Measurements from ENCODE around the gene SEL1L2. TPM values are rescaled to one million over a fixed set of nuclear protein-coding genes. Genes with fewer than 3 reads are reported as not detected.
"Not testable (repeated sequence)": the region's sequence is repeated elsewhere in the genome, so short reads cannot be mapped to it uniquely, and the experiment has no call there.

Gene SEL1L2
- total RNA-seq, 3 donors from 2014 or later = 7.4 TPM; not detected in 2

GRCh38 chr20:13995086-13995665 lies 4.8 kb upstream of the SEL1L2 start, which contains the start of gene MACROD2:
Gene MACROD2 (plus strand): TSS chr20:13995516.
- peaks cover 6 to 33% of the 10 kb centered on the region in 2 donors for H3K9me3 ChIP-seq
- intact Hi-C loops (cut with DNase I; ENCODE audit: low total_unique reads) = no loop called here
- no peaks in the 10 kb centered on the region for H3K4me1 ChIP-seq
- TF ChIP-seq POLR2A (IDR thresholded peaks at IDR 0.05) (no peak), CTCF (IDR thresholded peaks at IDR 0.05) (peak in 1 of 3 donors; percentile 10), POLR2AphosphoS5 (IDR thresholded peaks at IDR 0.05) (peak in 2 of 3 donors; percentile 16 to 37)
- peak; percentile 90 to 94 for DNase-seq (ENCODE audit: low spot score in 2 of 2)
- no peaks in the 10 kb centered on the region for H3K27me3 ChIP-seq
- peak within 1 kb of the TSS; percentile 72 to 80 for H3K27ac ChIP-seq
- H3K4me3 ChIP-seq = peak within 1 kb of the TSS; percentile 65 to 83 (median 79)
- no peaks in the 10 kb centered on the region for H3K36me3 ChIP-seq

GRCh38 chr20:13991955-13992354 lies 1.5 kb upstream of the SEL1L2 start:
- H3K36me3 ChIP-seq; H3K4me3 ChIP-seq; DNase-seq (ENCODE audit: low spot score in 2 of 2); intact Hi-C loops (cut with DNase I; ENCODE audit: low total_unique reads); H3K27me3 ChIP-seq; H3K4me1 ChIP-seq; H3K27ac ChIP-seq: not testable (repeated sequence)
- peaks cover 6 to 33% of the 10 kb centered on the region in 2 donors for H3K9me3 ChIP-seq

- no peak overlapping the region for H3K4me3 ChIP-seq
- intact Hi-C loops (cut with DNase I; ENCODE audit: low total_unique reads) = no loop called here
- H3K27me3 ChIP-seq = no peaks in the 10 kb centered on the region
- no peak overlapping the region for H3K27ac ChIP-seq
- H3K36me3 ChIP-seq = no peaks in the 10 kb centered on the region
- peaks cover 6 to 33% of the 10 kb centered on the region in 2 donors for H3K9me3 ChIP-seq
- TF ChIP-seq CTCF (IDR thresholded peaks at IDR 0.05) = no peak
- H3K4me1 ChIP-seq = no peaks in the 10 kb centered on the region
- DNase-seq (ENCODE audit: low spot score in 2 of 2) = no peak
Observed at GRCh38 chr20:13991311-13991710, 897 bp upstream of the SEL1L2 start.

GRCh38 chr20:13984211-13984610 lies 6.2 kb downstream of the SEL1L2 start:
- DNase-seq (ENCODE audit: low spot score in 2 of 2) = no peak
- H3K27me3 ChIP-seq = no peaks in the 10 kb centered on the region
- intact Hi-C loops (cut with DNase I; ENCODE audit: low total_unique reads) = no loop called here
- no peak overlapping the region for H3K4me3 ChIP-seq
- H3K27ac ChIP-seq = no peak overlapping the region
- TF ChIP-seq CTCF (IDR thresholded peaks at IDR 0.05) = no peak
- TF ChIP-seq POLR2AphosphoS5 (IDR thresholded peaks at IDR 0.05) = no peak
- no peak for TF ChIP-seq POLR2A (IDR thresholded peaks at IDR 0.05)
- no peaks in the 10 kb centered on the region for H3K4me1 ChIP-seq
- no peaks in the 10 kb centered on the region for H3K36me3 ChIP-seq
- H3K9me3 ChIP-seq = no peaks in the 10 kb centered on the region

- H3K9me3 ChIP-seq = no peaks in the 10 kb centered on the region
- DNase-seq (ENCODE audit: low spot score in 2 of 2) = no peak
- no peak overlapping the region for H3K4me3 ChIP-seq
- H3K36me3 ChIP-seq = no peaks in the 10 kb centered on the region
- no peaks in the 10 kb centered on the region for H3K4me1 ChIP-seq
- intact Hi-C loops (cut with DNase I; ENCODE audit: low total_unique reads) = no loop called here
- H3K27me3 ChIP-seq = no peaks in the 10 kb centered on the region
- TF ChIP-seq CTCF (IDR thresholded peaks at IDR 0.05) = no peak
- TF ChIP-seq POLR2AphosphoS5 (IDR thresholded peaks at IDR 0.05) = no peak
- TF ChIP-seq POLR2A (IDR thresholded peaks at IDR 0.05) = no peak
- no peak overlapping the region for H3K27ac ChIP-seq
Observed at GRCh38 chr20:13960525-13960924, 29.9 kb downstream of the SEL1L2 start.

- H3K4me3 ChIP-seq = no peak overlapping the region
- no peaks in the 10 kb centered on the region for H3K27me3 ChIP-seq
- H3K9me3 ChIP-seq = no peaks in the 10 kb centered on the region
- H3K36me3 ChIP-seq = no peaks in the 10 kb centered on the region
- no peak for TF ChIP-seq POLR2A (IDR thresholded peaks at IDR 0.05)
- TF ChIP-seq POLR2AphosphoS5 (IDR thresholded peaks at IDR 0.05) = no peak
- no peak for TF ChIP-seq CTCF (IDR thresholded peaks at IDR 0.05)
- no peaks in the 10 kb centered on the region for H3K4me1 ChIP-seq
- intact Hi-C loops (cut with DNase I; ENCODE audit: low total_unique reads) = no loop called here
- no peak for DNase-seq (ENCODE audit: low spot score in 2 of 2)
- no peak overlapping the region for H3K27ac ChIP-seq
Observed at GRCh38 chr20:13960119-13960518, 30.3 kb downstream of the SEL1L2 start.
